Fibroblast of lung (primary cell): Measurements from ENCODE around the gene DPP6.
"Not testable (repeated sequence)": the region's sequence is repeated elsewhere in the genome, so short reads cannot be mapped to it uniquely, and the experiment has no call there.

Source experiments
- EZH2 ChIP-seq: IDR thresholded peaks from 2 replicates; pipeline ENCODE4 v1.5.1; 2012; ENCODE audit warnings: low read length, control low read depth, mild to moderate bottlenecking; ENCODE audit errors: missing control alignments
- TF ChIP-seq, protein P1 (sequence below), 2 donors: IDR thresholded peaks in 1 of 2; conservative IDR thresholded peaks in 1 of 2; 1 replicate in 1 of 2; 2 replicates in 1 of 2; pipeline ENCODE4 v1.5.1; 2011 to 2012; ENCODE audit warnings: low read length in 2 of 2, control low read depth in 1 of 2, inconsistent platforms in 1 of 2, low read depth in 1 of 2, mild to moderate bottlenecking in 1 of 2

DNA sequence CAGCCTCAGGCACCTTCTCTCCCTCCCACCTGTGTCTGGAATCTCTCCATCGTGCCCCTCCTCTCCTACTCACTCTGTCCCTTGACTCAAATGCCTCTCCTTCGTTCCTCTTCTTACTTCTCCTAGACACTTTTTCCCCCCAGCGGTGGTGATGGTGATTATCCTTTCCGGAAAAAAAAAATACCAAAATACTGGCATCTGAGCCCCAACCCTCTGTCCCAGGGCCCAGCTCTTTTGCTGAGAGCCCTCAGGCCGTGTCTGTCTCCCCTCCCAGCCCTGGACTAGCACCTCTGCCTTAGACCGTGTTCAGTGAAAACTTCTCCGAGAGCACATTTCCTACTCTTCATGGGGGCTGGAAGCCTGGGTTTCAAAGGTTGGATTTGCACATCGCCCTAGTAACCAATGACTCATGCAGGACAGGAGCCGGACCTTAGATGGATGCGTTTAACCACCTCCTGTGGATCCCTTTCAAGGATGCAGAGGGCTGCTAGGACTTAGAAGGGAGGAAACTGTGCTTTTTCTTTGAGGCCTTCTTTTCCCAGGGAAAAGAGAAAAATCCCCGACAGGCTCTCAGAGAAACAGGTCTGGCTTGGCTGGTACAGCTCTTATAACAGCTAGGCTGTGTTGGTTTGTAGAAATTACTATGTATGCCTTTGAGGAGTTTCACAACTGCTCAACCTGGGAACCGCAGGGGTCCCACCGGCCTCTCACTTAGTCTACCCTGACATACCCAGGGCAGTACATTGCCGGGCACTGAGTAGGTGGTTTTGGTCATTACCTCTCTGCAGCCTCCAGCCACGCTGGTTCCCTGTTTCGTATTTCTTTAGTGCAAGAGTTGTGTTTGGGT, 1.5 kb downstream of the DPP6 start:
- TF ChIP-seq, protein P1, sequence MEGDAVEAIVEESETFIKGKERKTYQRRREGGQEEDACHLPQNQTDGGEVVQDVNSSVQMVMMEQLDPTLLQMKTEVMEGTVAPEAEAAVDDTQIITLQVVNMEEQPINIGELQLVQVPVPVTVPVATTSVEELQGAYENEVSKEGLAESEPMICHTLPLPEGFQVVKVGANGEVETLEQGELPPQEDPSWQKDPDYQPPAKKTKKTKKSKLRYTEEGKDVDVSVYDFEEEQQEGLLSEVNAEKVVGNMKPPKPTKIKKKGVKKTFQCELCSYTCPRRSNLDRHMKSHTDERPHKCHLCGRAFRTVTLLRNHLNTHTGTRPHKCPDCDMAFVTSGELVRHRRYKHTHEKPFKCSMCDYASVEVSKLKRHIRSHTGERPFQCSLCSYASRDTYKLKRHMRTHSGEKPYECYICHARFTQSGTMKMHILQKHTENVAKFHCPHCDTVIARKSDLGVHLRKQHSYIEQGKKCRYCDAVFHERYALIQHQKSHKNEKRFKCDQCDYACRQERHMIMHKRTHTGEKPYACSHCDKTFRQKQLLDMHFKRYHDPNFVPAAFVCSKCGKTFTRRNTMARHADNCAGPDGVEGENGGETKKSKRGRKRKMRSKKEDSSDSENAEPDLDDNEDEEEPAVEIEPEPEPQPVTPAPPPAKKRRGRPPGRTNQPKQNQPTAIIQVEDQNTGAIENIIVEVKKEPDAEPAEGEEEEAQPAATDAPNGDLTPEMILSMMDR (conservative IDR thresholded peaks at IDR 0.05 in 1 of 2, IDR thresholded peaks at IDR 0.05 in 1 of 2; ENCODE audit: low read depth in 1 of 2, low read length in 2 of 2), result not testable (repeated sequence)
- not testable (repeated sequence) for TF ChIP-seq EZH2
